ENCODE measurements around the gene LSG1.

DNA sequence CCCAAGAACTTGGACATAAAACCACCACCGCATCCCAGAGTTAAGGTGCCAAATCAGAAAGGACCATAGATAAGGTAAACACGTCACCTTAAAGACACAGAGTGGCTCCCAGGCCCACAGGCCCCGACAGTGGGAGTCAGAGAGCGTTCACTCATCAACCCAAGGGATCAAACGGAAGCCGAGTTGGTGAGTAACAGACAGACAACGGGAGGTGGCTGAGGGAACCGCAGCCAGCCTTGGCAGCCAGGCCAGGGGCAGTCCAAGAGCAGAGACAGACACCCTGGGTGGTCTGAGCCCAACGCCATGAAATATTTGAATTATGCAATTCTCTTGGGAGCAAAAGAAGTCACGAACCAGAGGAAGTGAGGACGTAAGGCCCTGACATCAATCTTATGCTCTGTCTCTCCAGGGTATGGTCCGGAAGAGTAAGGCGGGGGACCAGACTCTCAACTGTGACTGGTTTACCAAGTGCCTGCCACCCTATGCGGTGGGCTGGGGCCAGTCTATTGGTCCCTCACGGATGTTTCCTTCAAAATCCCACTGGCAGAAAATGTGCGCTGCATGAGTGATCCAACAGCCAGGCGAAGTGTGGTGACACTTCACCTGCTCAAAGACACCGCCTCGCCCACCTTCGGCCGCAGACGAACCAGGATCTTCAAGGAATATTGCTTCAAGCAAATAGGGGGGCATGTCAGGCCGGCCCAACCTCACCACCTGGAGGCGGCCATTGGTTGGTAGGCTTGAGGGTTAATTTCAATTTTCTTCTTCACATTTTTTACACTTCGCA, 73.0 kb downstream of the LSG1 start:
- TF ChIP-seq, protein P1, sequence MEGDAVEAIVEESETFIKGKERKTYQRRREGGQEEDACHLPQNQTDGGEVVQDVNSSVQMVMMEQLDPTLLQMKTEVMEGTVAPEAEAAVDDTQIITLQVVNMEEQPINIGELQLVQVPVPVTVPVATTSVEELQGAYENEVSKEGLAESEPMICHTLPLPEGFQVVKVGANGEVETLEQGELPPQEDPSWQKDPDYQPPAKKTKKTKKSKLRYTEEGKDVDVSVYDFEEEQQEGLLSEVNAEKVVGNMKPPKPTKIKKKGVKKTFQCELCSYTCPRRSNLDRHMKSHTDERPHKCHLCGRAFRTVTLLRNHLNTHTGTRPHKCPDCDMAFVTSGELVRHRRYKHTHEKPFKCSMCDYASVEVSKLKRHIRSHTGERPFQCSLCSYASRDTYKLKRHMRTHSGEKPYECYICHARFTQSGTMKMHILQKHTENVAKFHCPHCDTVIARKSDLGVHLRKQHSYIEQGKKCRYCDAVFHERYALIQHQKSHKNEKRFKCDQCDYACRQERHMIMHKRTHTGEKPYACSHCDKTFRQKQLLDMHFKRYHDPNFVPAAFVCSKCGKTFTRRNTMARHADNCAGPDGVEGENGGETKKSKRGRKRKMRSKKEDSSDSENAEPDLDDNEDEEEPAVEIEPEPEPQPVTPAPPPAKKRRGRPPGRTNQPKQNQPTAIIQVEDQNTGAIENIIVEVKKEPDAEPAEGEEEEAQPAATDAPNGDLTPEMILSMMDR (conservative IDR thresholded peaks at IDR 0.05; ENCODE audit: low read length), result no peak
- no peak for TF ChIP-seq EZH2phosphoT487 (IDR thresholded peaks at IDR 0.05; ENCODE audit: borderline replicate concordance)

All from Loucy (cell line).